Measurements from ENCODE around the gene PMVK. TPM values are rescaled to one million over a fixed set of nuclear protein-coding genes. Genes with fewer than 3 reads are reported as not detected.

Gene PMVK
- total RNA-seq, 1 donor from 2014 or later: 42.5 TPM

Other genes starting within 250 kb of the PMVK start
- 0.34 and 0.36 TPM in 2 replicates for gene KCNN3, start 66.4 kb downstream of the PMVK start, total RNA-seq
- 25.1 and 27.9 TPM in 2 replicates for gene PBXIP1, start 19.4 kb upstream of the PMVK start, total RNA-seq
- 34.7 and 35.0 TPM in 2 replicates for gene PYGO2, start 25.1 kb upstream of the PMVK start, total RNA-seq
- gene SHC1, start 34.0 kb upstream of the PMVK start, total RNA-seq: 61.4 and 62.3 TPM in 2 replicates
- gene CKS1B, start 38.0 kb upstream of the PMVK start, total RNA-seq: 151 and 158 TPM in 2 replicates
- gene FLAD1, start 46.6 kb upstream of the PMVK start, total RNA-seq: 69.2 and 74.3 TPM in 2 replicates
- gene LENEP, start 56.9 kb upstream of the PMVK start, total RNA-seq: 1.5 and 1.8 TPM in 2 replicates
- 166 and 172 TPM in 2 replicates for gene ZBTB7B, start 66.1 kb upstream of the PMVK start, total RNA-seq
- 0.26 and 0.27 TPM in 2 replicates for gene DCST2, start 97.1 kb upstream of the PMVK start, total RNA-seq
- not detected in 2 replicates for gene DCST1, start 97.1 kb upstream of the PMVK start, total RNA-seq
- 82.9 and 86.8 TPM in 2 replicates for gene ADAM15, start 114.6 kb upstream of the PMVK start, total RNA-seq
- 5.7 and 6.8 TPM in 2 replicates for gene EFNA4, start 127.0 kb upstream of the PMVK start, total RNA-seq
- gene EFNA3, start 142.1 kb upstream of the PMVK start, total RNA-seq: 2.8 and 3.0 TPM in 2 replicates
- gene EFNA1, start 191.2 kb upstream of the PMVK start, total RNA-seq: not detected in 2 replicates
- gene SLC50A1, start 199.1 kb upstream of the PMVK start, total RNA-seq: 45.7 and 47.7 TPM in 2 replicates
- 43.7 and 45.1 TPM in 2 replicates for gene DPM3, start 203.8 kb upstream of the PMVK start, total RNA-seq
- gene KRTCAP2, start 236.6 kb upstream of the PMVK start, total RNA-seq: 230 and 238 TPM in 2 replicates
- 10.2 and 12.6 TPM in 2 replicates for gene TRIM46, start 237.1 kb upstream of the PMVK start, total RNA-seq

All from activated T-helper 1 cell treated with anti-CD3 and anti-CD28 coated beads, Interleukin-12 subunit alpha, Interleukin-12 subunit beta, Interleukin-2, Interleukin-4 antibody, amounts not matched to agents 30 ng/mL and 10 ng/mL and 1 ng/mL, durations not matched to agents 14 hours and 24 hours and 36 hours (primary cell).